Uterus (tissue), 2 donors: Measurements from ENCODE around the gene PKD2.

Source experiments
- CTCF ChIP-seq, 4 experiments: fragments of 200-600 bp in 2 of 4; fragments of 450-650 bp in 2 of 4; sonication (generic) in 2 of 4; IDR thresholded peaks; one replicate each; pipeline ENCODE4 v1.5.1; 2016 to 2019; ENCODE audit warnings: antibody characterized with exemption in 4 of 4, mild to moderate bottlenecking in 2 of 4, moderate library complexity in 1 of 4
- POLR2A ChIP-seq, 2 donors: fragments of 450-650 bp; IDR thresholded peaks; one replicate each; pipeline ENCODE4 v1.6.1; 2016; ENCODE audit warnings: antibody characterized with exemption in 2 of 2, mild to moderate bottlenecking in 1 of 2, moderate library complexity in 1 of 2

GRCh38 chr4:88015659-88016295 lies 8.3 kb downstream of the PKD2 start:
- no peak for TF ChIP-seq CTCF (IDR thresholded peaks at IDR 0.05)
- TF ChIP-seq POLR2A (IDR thresholded peaks at IDR 0.05), result no peak
